HG03520 (cell line): ENCODE measurements around the gene SMIM13.

Experiments
- ATAC-seq: cut with Tn5 transposase; IDR thresholded peaks from one replicate; pipeline ENCODE4 v1.9.1; 2021; ENCODE audit warnings: mild to moderate bottlenecking, moderate library complexity; ENCODE audit not compliant: unreplicated experiment

The SMIM13 gene

GRCh38 chr6:11120271-11121005, 26.8 kb downstream of the SMIM13 start:
- no peak for ATAC-seq

GRCh38 chr6:11121851-11122250, 28.2 kb downstream of the SMIM13 start:
- ATAC-seq = no peak

- no peak for ATAC-seq
These were observed 28.7 kb downstream of the SMIM13 start for GRCh38 chr6:11122380-11122779.

GRCh38 chr6:11123978-11124377, 30.3 kb downstream of the SMIM13 start:
- ATAC-seq = no peak

GRCh38 chr6:11126876-11127275, 33.2 kb downstream of the SMIM13 start:
- ATAC-seq = no peak

- no peak for ATAC-seq
These were observed 35.0 kb downstream of the SMIM13 start for GRCh38 chr6:11128608-11129007.

- no peak for ATAC-seq
These were observed 36.4 kb downstream of the SMIM13 start for GRCh38 chr6:11129908-11130565.

GRCh38 chr6:11130605-11131004, 37.0 kb downstream of the SMIM13 start:
- ATAC-seq = no peak

GRCh38 chr6:11132194-11132888, 38.7 kb downstream of the SMIM13 start:
- no peak for ATAC-seq

GRCh38 chr6:11133281-11133680, 39.6 kb downstream of the SMIM13 start:
- ATAC-seq = no peak

GRCh38 chr6:11136809-11137208, 43.2 kb downstream of the SMIM13 start:
- ATAC-seq = no peak

- ATAC-seq = no peak
These were observed 45.7 kb downstream of the SMIM13 start for GRCh38 chr6:11139051-11139960.

- ATAC-seq = no peak
These were observed 46.4 kb downstream of the SMIM13 start for GRCh38 chr6:11140056-11140455.

GRCh38 chr6:11141295-11141694, 47.7 kb downstream of the SMIM13 start:
- no peak for ATAC-seq

- ATAC-seq = no peak
These were observed 48.8 kb downstream of the SMIM13 start for GRCh38 chr6:11142296-11143027.

- ATAC-seq = no peak
These were observed 50.0 kb downstream of the SMIM13 start for GRCh38 chr6:11143394-11144371.

- peak; percentile 79 for ATAC-seq
These were observed 50.8 kb downstream of the SMIM13 start for GRCh38 chr6:11144393-11144851.

- ATAC-seq = no peak
These were observed 52.6 kb downstream of the SMIM13 start for GRCh38 chr6:11146117-11146826.
